ENCODE data around the gene DIS3L2.

The DIS3L2 gene

GRCh38 chr2:232296776-232297525 lies 335.4 kb downstream of the DIS3L2 start:
- no peak for TF ChIP-seq CTCF (IDR thresholded peaks at IDR 0.05; ENCODE audit: low read depth, low read length)
- DNase-seq (ENCODE audit: extremely low read depth, low read depth), result no peak

- TF ChIP-seq CTCF (IDR thresholded peaks at IDR 0.05; ENCODE audit: low read depth, low read length), result no peak
- no peak for DNase-seq (ENCODE audit: extremely low read depth, low read depth)
Measured at GRCh38 chr2:232299084-232299483, 337.6 kb downstream of the DIS3L2 start.

- DNase-seq (ENCODE audit: extremely low read depth, low read depth), result no peak
- no peak for TF ChIP-seq CTCF (IDR thresholded peaks at IDR 0.05; ENCODE audit: low read depth, low read length)
Measured at GRCh38 chr2:232299927-232300674, 338.6 kb downstream of the DIS3L2 start.

GRCh38 chr2:232300894-232301387 lies 339.4 kb downstream of the DIS3L2 start:
- no peak for TF ChIP-seq CTCF (IDR thresholded peaks at IDR 0.05; ENCODE audit: low read depth, low read length)
- no peak for DNase-seq (ENCODE audit: extremely low read depth, low read depth)

GRCh38 chr2:232304236-232304635 lies 342.7 kb downstream of the DIS3L2 start:
- DNase-seq (ENCODE audit: extremely low read depth, low read depth), result no peak
- TF ChIP-seq CTCF (IDR thresholded peaks at IDR 0.05; ENCODE audit: low read depth, low read length), result no peak

- TF ChIP-seq CTCF (IDR thresholded peaks at IDR 0.05; ENCODE audit: low read depth, low read length), result no peak
- DNase-seq (ENCODE audit: extremely low read depth, low read depth), result no peak
Measured at GRCh38 chr2:232306741-232307305, 345.3 kb downstream of the DIS3L2 start.

GRCh38 chr2:232307854-232308253 lies 346.3 kb downstream of the DIS3L2 start:
- TF ChIP-seq CTCF (IDR thresholded peaks at IDR 0.05; ENCODE audit: low read depth, low read length), result no peak
- DNase-seq (ENCODE audit: extremely low read depth, low read depth), result no peak

Data from AG09319 (cell line).